WI38 (cell line): Measurements from ENCODE around the gene EPHB6.

Experiments used
- H3K4me3 ChIP-seq: 2 replicates; pipeline ENCODE4 v1.5.1; 2011; ENCODE audit warnings: low read depth, mild to moderate bottlenecking, control low read depth, low read length
- TF ChIP-seq, protein P1 (sequence below): IDR thresholded peaks from 2 replicates; pipeline ENCODE4 v1.5.1; 2012; ENCODE audit warnings: low read depth, mild to moderate bottlenecking, control low read depth, low read length

EPHB6 gene

DNA sequence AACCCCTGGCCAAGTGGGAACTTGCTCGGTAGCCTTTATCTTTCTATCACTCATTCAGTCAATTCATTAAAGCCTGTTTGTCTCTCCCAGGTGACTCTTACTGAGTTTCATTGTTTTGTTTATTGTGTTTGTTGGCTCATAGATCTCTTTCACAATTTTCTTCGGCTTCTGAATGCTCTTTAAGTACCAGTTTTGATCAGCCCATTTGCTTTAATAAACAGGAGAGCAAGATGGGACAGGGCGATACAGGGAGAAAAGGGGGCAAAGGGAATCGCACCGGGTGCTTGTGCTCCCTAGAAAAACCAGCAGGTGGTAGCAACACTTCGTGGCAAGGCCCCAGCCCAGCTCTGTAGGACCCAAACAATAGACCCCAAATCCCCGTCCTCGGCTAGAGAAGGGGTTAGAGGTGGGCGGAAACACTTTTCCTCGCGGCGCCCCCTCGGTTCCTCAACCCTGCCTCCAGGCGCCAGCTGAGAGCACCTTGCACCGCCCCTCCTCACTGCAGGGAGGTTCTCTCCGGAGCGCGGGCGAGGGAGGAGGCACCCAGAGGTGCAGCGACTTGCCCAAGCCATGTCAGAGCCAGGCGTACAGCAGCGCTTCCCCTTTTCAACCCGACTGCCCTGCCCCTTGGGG, 1.0 kb upstream of the EPHB6 start:
- TF ChIP-seq, protein P1, sequence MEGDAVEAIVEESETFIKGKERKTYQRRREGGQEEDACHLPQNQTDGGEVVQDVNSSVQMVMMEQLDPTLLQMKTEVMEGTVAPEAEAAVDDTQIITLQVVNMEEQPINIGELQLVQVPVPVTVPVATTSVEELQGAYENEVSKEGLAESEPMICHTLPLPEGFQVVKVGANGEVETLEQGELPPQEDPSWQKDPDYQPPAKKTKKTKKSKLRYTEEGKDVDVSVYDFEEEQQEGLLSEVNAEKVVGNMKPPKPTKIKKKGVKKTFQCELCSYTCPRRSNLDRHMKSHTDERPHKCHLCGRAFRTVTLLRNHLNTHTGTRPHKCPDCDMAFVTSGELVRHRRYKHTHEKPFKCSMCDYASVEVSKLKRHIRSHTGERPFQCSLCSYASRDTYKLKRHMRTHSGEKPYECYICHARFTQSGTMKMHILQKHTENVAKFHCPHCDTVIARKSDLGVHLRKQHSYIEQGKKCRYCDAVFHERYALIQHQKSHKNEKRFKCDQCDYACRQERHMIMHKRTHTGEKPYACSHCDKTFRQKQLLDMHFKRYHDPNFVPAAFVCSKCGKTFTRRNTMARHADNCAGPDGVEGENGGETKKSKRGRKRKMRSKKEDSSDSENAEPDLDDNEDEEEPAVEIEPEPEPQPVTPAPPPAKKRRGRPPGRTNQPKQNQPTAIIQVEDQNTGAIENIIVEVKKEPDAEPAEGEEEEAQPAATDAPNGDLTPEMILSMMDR: peak; percentile 68
- peak overlapping the region; percentile 60 for H3K4me3 ChIP-seq

DNA sequence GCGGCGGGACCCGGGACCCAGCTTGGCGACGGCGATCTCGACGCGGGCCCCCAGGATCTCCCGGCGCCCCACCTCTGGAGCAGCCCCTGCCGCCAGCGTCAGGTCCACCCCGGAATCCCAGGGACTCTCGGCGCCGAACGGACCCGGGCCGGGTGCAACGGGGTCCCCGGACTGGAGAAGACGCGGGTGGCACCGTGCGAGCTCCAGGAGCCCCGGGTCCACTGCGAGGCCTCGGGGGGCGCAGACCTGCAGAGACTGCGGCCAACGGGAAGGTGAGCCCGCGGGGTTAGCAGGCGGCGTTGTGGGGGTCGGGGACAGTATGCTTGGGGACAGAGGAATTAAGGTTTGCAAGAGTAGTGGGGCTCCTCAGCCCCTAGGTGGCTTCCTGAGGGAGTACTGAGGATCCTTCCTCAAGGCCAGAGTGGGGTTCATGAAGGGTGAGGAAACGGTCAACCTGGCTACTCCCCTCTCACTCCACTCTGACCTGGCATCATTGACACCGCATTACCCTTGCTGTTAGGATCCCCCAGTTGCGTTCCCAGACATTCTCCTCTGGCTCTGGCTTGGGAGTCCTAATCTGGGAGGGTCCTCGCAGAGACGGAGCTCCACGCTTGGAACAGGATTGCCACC, 353 bp downstream of the EPHB6 start:
- TF ChIP-seq, protein P1: no peak
- peak overlapping the region; percentile 60 for H3K4me3 ChIP-seq

DNA sequence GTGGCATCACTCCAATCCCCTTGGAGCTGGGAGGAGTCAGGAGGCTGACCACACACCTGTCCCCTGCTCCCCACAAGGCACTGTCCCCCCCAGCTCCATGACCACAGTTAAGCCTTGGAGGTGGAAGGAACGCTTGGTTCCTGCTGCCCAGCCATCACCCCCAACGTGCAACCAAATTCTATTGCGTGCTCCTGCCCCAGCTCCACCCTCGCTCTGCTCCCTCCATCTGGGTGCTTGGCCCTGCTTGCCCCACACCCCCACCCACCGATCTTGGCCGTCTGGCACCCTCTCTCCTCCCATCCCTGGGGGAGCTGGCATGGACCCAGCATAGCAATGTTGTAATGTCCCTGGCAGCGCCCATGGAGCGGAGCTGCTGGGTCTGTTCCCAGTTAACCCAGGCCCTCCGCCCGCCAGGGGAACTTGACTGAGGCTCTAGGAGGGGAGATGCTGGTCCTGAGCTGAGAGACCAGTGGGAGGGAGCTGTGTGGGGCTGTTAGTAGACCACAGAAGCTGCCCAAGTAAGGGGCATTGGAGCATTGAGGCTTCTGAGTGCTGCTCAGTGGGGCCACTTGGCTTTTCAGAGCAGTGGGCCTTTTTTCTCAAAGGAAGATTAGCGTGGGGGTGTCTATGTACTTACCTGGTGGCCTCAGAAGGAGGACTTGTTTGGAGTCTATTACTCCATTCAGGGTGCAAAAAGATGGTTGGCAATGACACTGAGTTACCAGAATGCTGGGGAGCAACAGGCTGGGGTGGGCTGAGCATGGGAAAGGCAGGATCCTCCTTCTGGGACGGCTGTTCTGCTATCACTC, 1.1 kb downstream of the EPHB6 start:
- TF ChIP-seq, protein P1: no peak
- H3K4me3 ChIP-seq: no peak overlapping the region

DNA sequence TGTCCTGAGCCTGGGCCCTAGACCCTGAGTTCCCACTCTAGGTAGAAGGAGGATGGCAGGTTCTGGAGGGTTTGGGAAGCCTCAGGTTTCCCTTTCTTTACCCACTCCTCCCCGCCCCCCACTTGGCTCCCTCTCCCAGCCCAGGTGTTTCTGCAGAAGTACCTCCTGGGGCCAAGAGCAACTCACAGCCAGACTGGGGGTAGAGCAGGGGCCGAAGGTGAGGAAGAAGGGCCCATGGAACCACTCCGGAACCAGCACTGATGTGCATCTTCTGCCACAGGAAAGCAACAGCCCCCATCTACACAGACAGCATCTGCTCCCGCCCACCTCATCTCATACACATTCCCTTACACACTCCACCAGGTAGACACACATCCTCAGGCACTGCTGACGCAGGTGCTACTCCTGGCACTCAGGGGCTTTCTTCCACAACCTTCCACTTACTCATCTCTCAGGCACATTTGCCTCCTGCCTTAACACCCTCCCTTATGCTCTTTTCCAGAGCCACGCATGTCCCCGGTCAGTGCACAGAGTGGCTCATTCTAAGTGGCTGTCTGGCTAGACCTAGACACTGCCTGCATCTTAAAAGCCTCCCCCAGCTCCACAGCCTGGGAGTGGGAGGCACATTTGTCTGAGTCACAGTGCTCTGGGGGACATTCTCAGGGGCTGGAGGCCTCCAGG, 1.8 kb downstream of the EPHB6 start:
- TF ChIP-seq, protein P1: no peak
- no peak overlapping the region for H3K4me3 ChIP-seq

DNA sequence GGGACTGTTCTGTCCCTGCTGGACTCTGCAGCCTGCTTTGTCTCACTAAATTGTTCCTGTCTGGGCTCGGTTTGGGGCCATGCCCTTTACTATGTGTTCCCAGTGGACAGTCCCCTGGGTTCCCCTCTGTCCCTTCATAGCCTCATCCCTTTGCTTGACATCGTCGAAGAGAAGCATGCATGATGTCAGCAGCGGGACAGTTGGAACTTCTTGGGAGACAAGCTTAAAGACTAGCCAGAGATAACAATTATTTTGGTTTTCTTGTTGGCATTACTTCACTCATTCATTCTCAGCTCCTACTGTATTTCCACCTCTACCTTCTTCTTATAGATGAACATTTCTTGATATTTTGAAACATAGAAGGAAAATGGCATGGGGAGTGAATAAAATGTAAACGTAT, 2.7 kb downstream of the EPHB6 start:
- H3K4me3 ChIP-seq: no peak overlapping the region
- TF ChIP-seq, protein P1: no peak

DNA sequence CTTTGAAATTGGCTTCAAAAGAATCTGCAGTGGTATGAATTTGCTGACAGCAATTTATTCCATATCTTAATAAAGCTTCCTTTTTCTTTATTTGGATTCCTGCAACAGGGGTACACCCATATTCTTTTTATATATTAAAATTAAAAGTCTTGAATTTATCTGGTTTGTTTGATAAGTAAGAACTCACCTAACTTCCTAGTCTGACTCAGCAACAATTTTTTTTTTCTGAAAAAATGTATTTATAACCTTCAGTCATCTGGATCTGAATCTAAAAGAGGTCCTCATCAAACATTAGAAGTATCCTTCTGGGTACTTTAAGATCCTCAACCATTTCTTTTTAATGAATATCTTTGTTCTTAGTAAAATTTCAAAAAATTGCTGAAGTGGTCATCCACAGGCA, 4.5 kb downstream of the EPHB6 start:
- H3K4me3 ChIP-seq: no peak overlapping the region

More for the DNA sequence above, 4.5 kb downstream of the EPHB6 start:
- TF ChIP-seq, protein P1: no peak
